Measurements from ENCODE around the gene TGFB1.

The TGFB1 gene

GRCh38 chr19:41353466-41354342 is at the start of gene TGFB1:
TSS of gene TGFB1 (minus strand) at chr19:41353922. CDS start at chr19:41353044, 878 bp downstream.
- H3K4me3 ChIP-seq (ENCODE audit: control insufficient read depth, low read depth, low read length) = peak within 1 kb of the TSS; percentile 89
- TF ChIP-seq CTCF (conservative IDR thresholded peaks at IDR 0.05; ENCODE audit: control insufficient read depth, insufficient read depth, low read depth, low read length) = peak; percentile 73
- DNase-seq (ENCODE audit: low read depth) = peak; percentile 81

GRCh38 chr19:41402010-41402409 is 48.3 kb upstream of the TGFB1 start:
- H3K4me3 ChIP-seq (ENCODE audit: control insufficient read depth, low read depth, low read length) = no peak overlapping the region
- TF ChIP-seq CTCF (conservative IDR thresholded peaks at IDR 0.05; ENCODE audit: control insufficient read depth, insufficient read depth, low read depth, low read length) = no peak
- DNase-seq (ENCODE audit: low read depth) = no peak

GRCh38 chr19:41401483-41401882 is 47.8 kb upstream of the TGFB1 start:
- TF ChIP-seq CTCF (conservative IDR thresholded peaks at IDR 0.05; ENCODE audit: control insufficient read depth, insufficient read depth, low read depth, low read length) = no peak
- no peak for DNase-seq (ENCODE audit: low read depth)
- H3K4me3 ChIP-seq (ENCODE audit: control insufficient read depth, low read depth, low read length) = no peak overlapping the region

- no peak overlapping the region for H3K4me3 ChIP-seq (ENCODE audit: control insufficient read depth, low read depth, low read length)
- no peak for DNase-seq (ENCODE audit: low read depth)
- TF ChIP-seq CTCF (conservative IDR thresholded peaks at IDR 0.05; ENCODE audit: control insufficient read depth, insufficient read depth, low read depth, low read length) = no peak
These were observed 45.8 kb upstream of the TGFB1 start for GRCh38 chr19:41399525-41399924.

- no peak overlapping the region for H3K4me3 ChIP-seq (ENCODE audit: control insufficient read depth, low read depth, low read length)
- DNase-seq (ENCODE audit: low read depth) = no peak
- TF ChIP-seq CTCF (conservative IDR thresholded peaks at IDR 0.05; ENCODE audit: control insufficient read depth, insufficient read depth, low read depth, low read length) = no peak
These were observed 45.4 kb upstream of the TGFB1 start for GRCh38 chr19:41399091-41399490.

GRCh38 chr19:41398598-41398997 is 44.9 kb upstream of the TGFB1 start:
- H3K4me3 ChIP-seq (ENCODE audit: control insufficient read depth, low read depth, low read length) = peak overlapping the region; percentile 84
- TF ChIP-seq CTCF (conservative IDR thresholded peaks at IDR 0.05; ENCODE audit: control insufficient read depth, insufficient read depth, low read depth, low read length) = no peak
- DNase-seq (ENCODE audit: low read depth) = no peak

Data from fibroblast of mammary gland (primary cell).